Diencephalon (tissue), 1 donor: ENCODE data around the gene ABLIM2. TPM values are rescaled to one million over a fixed set of nuclear protein-coding genes. Genes with fewer than 3 reads are reported as not detected.
A peak's percentile ranks its signal among the peaks of the same experiment; 100 is the strongest.

Experiments
- small RNA-seq: library from RNA; depleted of rRNA; stranded (forward); fragments of <200 nt; gene quantifications from one replicate; pipeline ENCODE3, GENCODE V24; 2014
- total RNA-seq: library from RNA; depleted of rRNA; stranded (reverse); fragments of >200 nt; gene quantifications from one replicate; pipeline ENCODE4 v1.2.3, GENCODE V29; 2014

ABLIM2 gene
- 30.0 TPM for total RNA-seq

DNA sequence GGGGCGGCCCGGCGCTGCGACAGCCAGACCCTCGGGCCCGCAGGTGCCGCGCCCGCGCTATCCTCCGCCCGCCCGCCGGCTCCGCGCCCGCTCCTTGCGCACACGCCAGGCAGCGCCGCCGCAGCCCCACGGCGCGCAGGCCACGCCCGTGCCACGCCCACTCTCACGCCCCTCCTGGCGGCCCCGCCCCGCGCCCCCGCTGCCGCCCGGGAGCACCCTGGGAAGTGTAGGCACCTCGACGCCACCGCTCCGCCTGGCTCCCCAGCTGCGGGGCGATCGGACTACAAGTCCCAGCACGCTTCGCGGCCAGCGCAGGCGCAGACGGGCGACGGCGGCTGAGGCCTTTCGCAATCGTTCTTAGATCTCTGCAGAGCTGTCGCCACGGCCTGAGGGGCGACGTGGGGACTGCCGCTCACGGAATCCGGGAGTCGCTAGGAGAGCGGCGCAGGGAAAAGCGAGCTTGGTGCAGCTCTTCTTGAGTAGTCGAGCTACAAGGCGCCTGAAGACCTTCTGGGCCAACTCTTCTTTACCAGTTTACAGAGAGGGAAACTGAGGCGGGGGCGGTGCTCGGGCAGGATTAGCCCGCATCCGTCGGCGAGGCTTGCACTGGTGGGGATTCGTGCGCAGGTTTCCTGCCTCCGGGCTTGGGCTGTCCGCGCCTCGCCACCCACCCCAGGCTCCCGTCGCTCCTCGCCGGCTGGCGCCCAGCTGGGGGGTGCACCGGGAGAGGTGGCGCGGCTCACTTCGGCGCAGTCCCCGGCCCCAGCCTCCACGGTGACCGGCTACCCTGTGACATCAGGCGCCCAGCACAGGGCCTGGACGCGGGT is at the start of gene ABLIM2:
Gene ABLIM2, minus strand, starts transcription at position 104 of the 827 bp plus-strand sequence. CDS start 124 bp downstream, outside the sequence.

DNA sequence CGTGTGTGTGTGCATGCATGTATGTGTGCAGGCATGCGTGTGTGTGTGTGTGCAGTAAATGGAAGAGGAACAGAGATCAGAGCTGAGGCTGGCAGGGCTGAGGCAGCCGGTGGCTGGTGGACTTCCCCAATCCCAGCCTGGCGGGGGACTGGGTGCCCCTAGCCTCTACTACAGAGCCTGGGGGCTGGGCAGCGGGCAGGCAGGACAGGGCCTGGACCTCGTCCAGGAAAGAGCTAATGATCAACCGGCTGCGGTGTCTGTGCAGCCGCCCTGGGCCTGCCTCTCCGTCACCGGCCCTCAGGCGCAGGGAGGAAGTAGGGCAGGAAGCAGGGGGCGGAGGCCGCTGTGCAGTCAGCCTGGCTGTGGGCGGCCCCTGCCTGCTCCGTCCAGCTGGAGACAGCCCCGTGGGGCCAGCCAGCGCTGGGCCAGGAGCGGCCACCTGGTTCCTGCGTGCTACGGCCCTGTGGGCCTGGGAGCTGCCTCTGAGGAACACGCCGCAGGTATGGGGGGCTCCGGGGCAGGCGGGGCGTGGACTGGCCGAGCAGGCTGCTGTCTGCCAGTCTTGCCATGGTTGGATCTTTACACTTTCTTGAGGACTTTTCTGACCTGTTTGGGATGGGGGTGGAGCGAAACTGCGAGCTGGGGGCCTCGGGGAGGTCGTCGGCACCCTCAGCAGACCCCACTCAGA is 40.4 kb upstream of the ABLIM2 start, which contains the start of gene SH3TC1:
Gene SH3TC1, plus strand, starts transcription at position 385 of the 688 bp plus-strand sequence. CDS start 5,905 bp downstream, outside the sequence.

DNA sequence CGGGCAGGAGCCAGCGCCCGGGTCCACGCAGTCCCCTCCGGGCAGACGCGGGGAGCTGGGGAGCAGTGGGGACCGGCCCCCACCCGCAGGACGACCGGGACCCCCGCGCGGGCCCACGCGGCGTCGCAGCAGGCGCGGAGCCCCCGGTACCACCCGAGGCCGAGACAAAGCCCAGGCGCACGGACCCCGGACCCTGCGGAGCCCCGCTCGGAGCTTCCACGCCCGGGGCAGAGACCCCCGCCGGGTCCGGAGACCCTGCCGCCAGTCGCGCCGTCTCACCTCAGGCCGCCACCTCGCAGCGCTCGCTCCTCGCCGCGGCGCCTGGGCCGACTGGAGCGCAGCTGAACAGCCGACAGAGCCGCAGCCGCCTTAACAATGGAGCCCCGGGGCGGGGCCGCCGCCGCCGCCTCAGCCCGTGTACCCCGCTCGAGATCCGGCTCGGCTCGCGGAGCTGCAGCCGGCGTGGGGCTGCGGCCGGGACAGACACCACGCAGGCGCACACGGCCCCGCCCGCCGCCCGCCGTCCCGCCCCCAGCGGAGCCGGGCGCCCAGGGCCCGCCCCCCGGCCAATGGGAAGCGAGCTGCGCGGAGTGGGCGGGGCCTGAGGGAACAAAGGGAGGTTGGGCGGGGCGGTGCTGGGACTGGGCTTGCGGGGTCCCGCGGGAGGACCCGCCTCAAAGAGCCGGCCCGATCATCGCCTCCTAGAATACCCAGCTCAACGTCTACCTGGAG is 219.1 kb downstream of the ABLIM2 start, which contains the start of gene AFAP1:
Gene AFAP1, minus strand, starts transcription at position 485 of the 732 bp plus-strand sequence. CDS start 67,783 bp downstream, outside the sequence.

Small RNA genes within 50 kb of the gene (small RNA-seq; reads per million reads assigned to genes)
- 146 reads per million, percentile 97 among the genes with 10 or more reads in this experiment for gene MIR95

Other genes with a start within 250 kb of the ABLIM2 start
- gene AFAP1, start 219.0 kb downstream of the ABLIM2 start, total RNA-seq = 52.1 TPM
- 2.3 TPM for gene SH3TC1, start 40.5 kb upstream of the ABLIM2 start, total RNA-seq
- gene HTRA3, start 110.9 kb upstream of the ABLIM2 start, total RNA-seq = 2.8 TPM